HCT116 (cell line): ENCODE measurements around the gene LINGO4.

Source experiments
- CBX3 ChIP-seq: IDR thresholded peaks from 2 replicates; pipeline ENCODE4 v1.6.1; 2012; ENCODE audit warnings: low read depth
- CEBPB ChIP-seq: IDR thresholded peaks from 2 replicates; pipeline ENCODE4 v1.6.1; 2012; ENCODE audit warnings: low read depth
- CTCF ChIP-seq, 3 experiments: fragments of 200-600 bp in 1 of 3; sonication (generic) in 1 of 3; IDR thresholded peaks in 2 of 3; conservative IDR thresholded peaks in 1 of 3; 2 replicates each; pipeline ENCODE4 v1.5.1; 2012 to 2017; ENCODE audit warnings: low read depth in 2 of 3, low read length in 2 of 3, antibody characterized with exemption in 1 of 3, borderline replicate concordance in 1 of 3, control low read depth in 1 of 3, mild to moderate bottlenecking in 1 of 3, mixed read lengths in 1 of 3, mixed run types in 1 of 3, moderate library complexity in 1 of 3; ENCODE audit not compliant: insufficient read depth in 1 of 3
- EZH2 ChIP-seq: fragments of 200-600 bp; sonication (generic); IDR thresholded peaks from 2 replicates; pipeline ENCODE4 v1.6.1; 2017; ENCODE audit warnings: antibody characterized with exemption, mixed run types
- EZH2phosphoT487 ChIP-seq: fragments of 200-600 bp; IDR thresholded peaks from 2 replicates; pipeline ENCODE4 v1.6.1; 2018; ENCODE audit warnings: antibody characterized with exemption, borderline replicate concordance
- JUND ChIP-seq: IDR thresholded peaks from 2 replicates; pipeline ENCODE4 v1.6.1; 2012
- POLR2A ChIP-seq: IDR thresholded peaks from 2 replicates; pipeline ENCODE4 v1.7.0; 2011; ENCODE audit warnings: borderline replicate concordance; ENCODE audit not compliant: insufficient read depth, insufficient read length; ENCODE audit errors: extremely low read depth
- POLR2AphosphoS5 ChIP-seq: IDR thresholded peaks from 2 replicates; pipeline ENCODE4 v1.6.1; 2011; ENCODE audit warnings: mild to moderate bottlenecking, low read depth, low read length, moderate library complexity
- SP1 ChIP-seq: IDR thresholded peaks from 2 replicates; pipeline ENCODE4 v1.6.1; 2012; ENCODE audit warnings: low read depth
- SRF ChIP-seq: IDR thresholded peaks from 2 replicates; pipeline ENCODE4 v1.6.1; 2012; ENCODE audit warnings: low read depth
- TCF7L2 ChIP-seq: IDR thresholded peaks from 2 replicates; pipeline ENCODE4 v1.7.0; 2011; ENCODE audit warnings: borderline replicate concordance, inconsistent platforms; ENCODE audit not compliant: insufficient read depth, insufficient read length; ENCODE audit errors: extremely low read depth
- ZFX ChIP-seq: fragments of 450-650 bp; IDR thresholded peaks from 2 replicates; pipeline ENCODE4 v1.6.1; 2017
- TF ChIP-seq, protein P1 (sequence below): IDR thresholded peaks from 2 replicates; pipeline ENCODE4 v1.6.1; 2012; ENCODE audit warnings: low read depth
- TF ChIP-seq, protein P2 (sequence below): IDR thresholded peaks from 2 replicates; pipeline ENCODE4 v1.6.1; 2012

GRCh38 chr1:151819976-151820623 lies 14.9 kb upstream of the LINGO4 start:
- TF ChIP-seq EZH2 (no peak), SP1 (no peak), CTCF (IDR thresholded peaks at IDR 0.05 in 2 of 3, conservative IDR thresholded peaks at IDR 0.05 in 1 of 3; ENCODE audit: borderline replicate concordance in 1 of 3, insufficient read depth in 1 of 3, low read depth in 2 of 3, low read length in 2 of 3) (no peak), POLR2AphosphoS5 (no peak), ZFX (no peak), POLR2A (no peak), CEBPB (no peak), EZH2phosphoT487 (no peak), CBX3 (no peak), SRF (no peak), JUND (no peak), TCF7L2 (no peak)
- TF ChIP-seq, protein P1, sequence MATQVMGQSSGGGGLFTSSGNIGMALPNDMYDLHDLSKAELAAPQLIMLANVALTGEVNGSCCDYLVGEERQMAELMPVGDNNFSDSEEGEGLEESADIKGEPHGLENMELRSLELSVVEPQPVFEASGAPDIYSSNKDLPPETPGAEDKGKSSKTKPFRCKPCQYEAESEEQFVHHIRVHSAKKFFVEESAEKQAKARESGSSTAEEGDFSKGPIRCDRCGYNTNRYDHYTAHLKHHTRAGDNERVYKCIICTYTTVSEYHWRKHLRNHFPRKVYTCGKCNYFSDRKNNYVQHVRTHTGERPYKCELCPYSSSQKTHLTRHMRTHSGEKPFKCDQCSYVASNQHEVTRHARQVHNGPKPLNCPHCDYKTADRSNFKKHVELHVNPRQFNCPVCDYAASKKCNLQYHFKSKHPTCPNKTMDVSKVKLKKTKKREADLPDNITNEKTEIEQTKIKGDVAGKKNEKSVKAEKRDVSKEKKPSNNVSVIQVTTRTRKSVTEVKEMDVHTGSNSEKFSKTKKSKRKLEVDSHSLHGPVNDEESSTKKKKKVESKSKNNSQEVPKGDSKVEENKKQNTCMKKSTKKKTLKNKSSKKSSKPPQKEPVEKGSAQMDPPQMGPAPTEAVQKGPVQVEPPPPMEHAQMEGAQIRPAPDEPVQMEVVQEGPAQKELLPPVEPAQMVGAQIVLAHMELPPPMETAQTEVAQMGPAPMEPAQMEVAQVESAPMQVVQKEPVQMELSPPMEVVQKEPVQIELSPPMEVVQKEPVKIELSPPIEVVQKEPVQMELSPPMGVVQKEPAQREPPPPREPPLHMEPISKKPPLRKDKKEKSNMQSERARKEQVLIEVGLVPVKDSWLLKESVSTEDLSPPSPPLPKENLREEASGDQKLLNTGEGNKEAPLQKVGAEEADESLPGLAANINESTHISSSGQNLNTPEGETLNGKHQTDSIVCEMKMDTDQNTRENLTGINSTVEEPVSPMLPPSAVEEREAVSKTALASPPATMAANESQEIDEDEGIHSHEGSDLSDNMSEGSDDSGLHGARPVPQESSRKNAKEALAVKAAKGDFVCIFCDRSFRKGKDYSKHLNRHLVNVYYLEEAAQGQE = no peak
- TF ChIP-seq, protein P2, sequence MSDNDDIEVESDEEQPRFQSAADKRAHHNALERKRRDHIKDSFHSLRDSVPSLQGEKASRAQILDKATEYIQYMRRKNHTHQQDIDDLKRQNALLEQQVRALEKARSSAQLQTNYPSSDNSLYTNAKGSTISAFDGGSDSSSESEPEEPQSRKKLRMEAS = no peak
